HG03571 (cell line): Measurements from ENCODE around the gene SMTNL1.
A peak's percentile ranks its signal among the peaks of the same experiment; 100 is the strongest.
"Not testable (repeated sequence)": the region's sequence is repeated elsewhere in the genome, so short reads cannot be mapped to it uniquely, and the experiment has no call there.

ENCODE experiments used
- ATAC-seq: cut with Tn5 transposase; IDR thresholded peaks from one replicate; pipeline ENCODE4 v1.9.1; 2021; ENCODE audit not compliant: unreplicated experiment

SMTNL1 gene

DNA sequence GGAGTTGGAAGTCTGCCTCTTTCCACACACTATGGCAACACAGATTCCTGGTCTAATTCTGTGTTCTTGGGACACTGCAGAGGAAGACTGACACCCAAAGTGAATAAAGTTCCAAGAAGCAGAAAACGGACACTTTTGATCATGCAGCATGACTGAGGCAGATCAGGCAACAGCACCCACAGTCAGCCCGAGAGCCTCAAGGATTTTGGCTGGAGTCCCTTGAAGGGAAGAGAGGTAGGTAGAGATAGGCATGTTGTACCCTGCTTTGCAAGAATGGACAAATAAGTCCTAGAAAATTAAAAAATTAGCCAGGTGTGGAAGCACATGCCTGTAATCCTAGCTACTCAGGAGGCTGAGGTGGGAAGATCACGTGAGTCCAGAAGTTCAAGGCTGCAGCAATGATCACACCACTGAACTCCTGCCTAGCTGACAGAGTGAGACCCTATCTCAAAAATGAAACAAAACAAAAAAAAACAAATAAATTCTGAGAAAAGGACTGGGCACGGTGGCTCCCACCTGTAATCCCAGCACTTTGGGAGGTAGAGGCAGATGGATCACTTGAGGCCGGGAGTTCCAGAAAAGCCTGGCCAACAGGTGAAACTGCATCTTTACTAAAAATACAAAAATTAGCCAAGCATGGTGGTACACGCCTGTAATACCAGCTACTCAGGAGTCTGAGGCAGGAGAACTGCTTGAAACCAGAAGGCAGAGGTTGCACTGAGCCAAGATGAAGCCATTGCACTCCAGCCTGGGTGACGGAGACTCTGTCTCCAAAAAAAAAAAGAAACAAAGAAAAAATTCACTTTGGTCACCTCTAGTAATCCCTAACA, 28.8 kb upstream of the SMTNL1 start:
- ATAC-seq: no peak

- ATAC-seq: no peak
Measured at GRCh38 chr11:57511741-57512430, 25.5 kb upstream of the SMTNL1 start.

DNA sequence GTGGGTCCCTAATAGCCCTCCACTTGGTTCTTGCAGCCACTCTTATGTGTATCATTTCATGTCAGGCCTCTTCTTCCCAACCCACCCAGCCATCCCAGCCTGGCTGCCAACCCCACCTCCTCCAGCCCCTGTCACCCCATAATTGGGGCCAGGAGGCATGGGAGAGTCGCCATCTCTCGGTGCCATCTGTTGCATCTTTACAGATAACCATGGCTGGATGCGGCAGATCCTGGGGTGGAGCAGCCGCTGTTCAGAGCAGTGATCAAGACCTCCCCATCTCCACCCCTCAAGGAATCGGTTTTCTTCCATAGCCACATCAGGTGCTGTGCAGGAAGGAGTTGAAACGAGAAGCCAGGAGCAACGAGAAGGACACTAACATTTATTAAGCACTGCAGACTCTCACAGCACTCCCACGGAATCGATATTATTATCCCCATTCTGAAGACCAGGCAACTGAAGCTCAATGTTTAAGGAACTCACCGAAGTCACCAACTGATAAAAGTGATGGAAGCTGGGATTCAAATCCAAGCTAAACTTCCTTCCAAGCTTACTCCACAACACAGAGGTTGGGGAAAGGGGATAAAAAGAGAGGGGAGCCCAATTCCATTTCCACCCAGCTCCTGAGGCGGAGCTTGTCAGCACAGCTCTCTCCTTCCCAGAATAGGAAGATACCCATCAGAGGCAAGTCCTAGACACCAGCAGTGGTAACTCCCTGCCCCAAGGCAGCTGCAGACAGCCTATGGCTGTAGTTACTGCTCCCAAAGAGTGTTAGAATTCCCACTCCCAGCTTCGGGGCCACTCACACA, 24.5 kb upstream of the SMTNL1 start:
- no peak for ATAC-seq

DNA sequence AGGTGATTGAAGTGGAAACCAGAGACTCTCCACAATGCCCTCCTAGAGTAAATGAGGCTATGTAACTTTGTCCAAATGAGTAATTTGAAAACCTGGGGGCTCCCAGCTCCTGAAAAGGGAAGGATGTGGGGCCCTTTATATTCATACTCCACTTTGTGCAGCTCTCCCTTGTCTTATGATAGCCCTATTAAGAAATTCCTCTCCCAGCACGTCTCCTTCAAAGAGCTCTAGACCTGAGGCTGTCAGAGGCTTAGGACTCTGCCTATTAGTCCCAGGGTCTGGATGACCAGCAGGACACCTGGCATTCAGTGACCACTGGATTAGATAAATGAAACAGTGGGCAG, 24.0 kb upstream of the SMTNL1 start:
- ATAC-seq: no peak

GRCh38 chr11:57513911-57514537, 23.4 kb upstream of the SMTNL1 start:
- ATAC-seq: peak; percentile 24

- peak; percentile 47 for ATAC-seq
Measured at GRCh38 chr11:57514538-57515331, 22.7 kb upstream of the SMTNL1 start.

GRCh38 chr11:57515332-57516060, 21.9 kb upstream of the SMTNL1 start, which contains the start of gene SLC43A1:
SLC43A1 (minus strand) TSS chr11:57515702; CDS start chr11:57514111, 1,591 bp downstream.
- ATAC-seq: peak; percentile 31

DNA sequence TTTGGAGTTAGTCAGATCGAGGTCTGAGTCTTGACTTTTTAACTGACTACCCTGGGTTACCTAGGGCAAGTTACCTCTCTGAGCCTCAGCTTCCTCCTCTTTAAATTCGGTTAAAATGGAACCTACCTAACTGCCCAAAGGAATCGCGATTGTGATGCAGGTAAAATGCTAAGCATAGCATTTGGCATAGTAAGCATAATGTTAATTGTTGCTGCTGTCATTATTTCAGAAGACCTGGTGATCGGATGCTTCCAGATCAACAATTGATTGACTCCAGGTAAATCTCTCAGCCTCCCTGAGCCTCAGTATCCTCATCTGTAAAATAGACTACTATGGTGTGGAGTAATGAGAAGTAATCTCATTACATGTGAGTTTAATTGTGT, 21.3 kb upstream of the SMTNL1 start:
- no peak for ATAC-seq

- ATAC-seq: no peak
Measured at GRCh38 chr11:57521116-57521515, 16.3 kb upstream of the SMTNL1 start.

DNA sequence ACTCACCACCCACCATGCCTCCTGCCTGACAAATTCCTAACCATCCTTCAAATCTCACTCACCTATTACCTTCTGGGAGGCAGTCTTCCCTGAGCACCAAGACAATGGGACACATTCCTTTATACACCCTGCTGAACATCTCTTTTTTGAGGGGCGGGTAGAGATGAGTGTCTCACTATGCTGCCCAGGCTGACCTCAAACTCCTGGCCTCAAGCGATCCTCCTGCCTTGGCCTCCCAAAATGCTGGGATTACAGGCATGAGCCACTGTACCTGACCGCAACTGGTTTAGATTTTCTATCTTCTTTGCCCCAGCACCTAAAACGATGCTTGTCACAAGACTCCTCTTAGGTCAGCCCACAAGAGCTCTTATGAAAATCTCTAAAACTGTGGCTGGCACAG, 14.0 kb upstream of the SMTNL1 start:
- ATAC-seq: no peak

DNA sequence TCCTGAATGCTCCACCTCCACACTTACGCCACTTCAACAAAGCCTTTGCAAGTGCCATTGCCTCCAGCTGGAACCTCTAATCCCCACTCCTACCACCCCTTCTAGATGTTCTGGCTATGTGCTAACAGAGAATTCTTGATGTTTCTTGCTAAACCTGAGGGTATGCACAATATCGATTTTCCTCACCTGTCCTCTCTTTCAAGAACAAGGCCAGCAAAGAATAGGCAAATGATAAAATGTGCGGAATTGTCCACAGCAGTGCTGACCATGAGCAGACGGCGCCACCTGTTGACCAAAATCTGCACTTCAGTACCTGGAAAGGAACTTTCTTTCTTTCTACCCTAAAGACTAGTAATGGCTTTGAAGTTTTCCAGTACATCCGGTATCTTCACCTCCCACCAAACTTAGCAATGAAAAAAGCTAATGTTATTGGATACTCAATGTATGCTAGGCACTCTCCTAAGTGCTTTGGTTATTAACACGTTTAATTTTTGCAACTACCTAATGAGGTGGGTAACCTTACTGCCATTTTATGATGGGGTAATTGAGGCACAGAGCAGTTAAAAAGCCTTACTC, 10.3 kb upstream of the SMTNL1 start:
- ATAC-seq: no peak

DNA sequence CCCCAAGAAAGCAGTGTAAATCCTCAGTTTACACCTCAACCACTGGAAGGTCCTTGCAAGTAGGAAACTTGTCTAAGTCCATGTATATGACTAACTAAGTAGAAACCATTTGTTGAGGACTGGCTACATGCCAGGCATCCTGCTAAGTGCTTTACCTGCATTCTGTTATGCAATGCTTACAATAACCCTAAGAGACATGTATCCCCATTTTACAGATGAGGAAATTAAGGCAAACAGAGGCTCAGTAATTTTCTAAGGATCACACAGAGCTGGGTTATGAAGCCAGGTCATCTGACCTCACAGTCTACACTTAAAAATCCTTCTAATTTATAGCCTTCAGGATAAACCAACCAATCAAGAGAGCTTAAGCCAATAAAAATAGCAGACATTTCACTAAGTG, 8.4 kb upstream of the SMTNL1 start:
- no peak for ATAC-seq

DNA sequence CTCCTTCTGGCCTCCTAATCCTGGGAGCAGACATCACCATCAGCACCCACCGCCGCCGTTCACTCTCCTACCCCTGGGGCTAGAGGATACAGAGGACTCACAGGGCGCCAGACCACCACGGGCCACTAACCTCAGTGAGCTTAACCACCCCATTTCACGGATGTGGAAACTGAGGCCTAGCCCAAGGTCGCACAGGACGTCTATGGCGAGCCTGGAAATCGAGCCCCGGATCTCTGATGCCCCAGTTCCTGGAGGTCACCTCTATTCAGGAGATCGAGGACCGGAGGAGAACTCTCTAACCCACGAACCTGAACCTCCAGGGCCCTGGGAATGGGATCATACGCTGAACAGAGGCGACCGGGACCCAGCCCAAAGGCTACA, 7.2 kb upstream of the SMTNL1 start:
- ATAC-seq: no peak

GRCh38 chr11:57530596-57531507, 6.5 kb upstream of the SMTNL1 start, which contains the start of gene TIMM10:
TIMM10 (minus strand) TSS chr11:57530754; CDS start chr11:57530189, 565 bp downstream.
- ATAC-seq: peak; percentile 97

DNA sequence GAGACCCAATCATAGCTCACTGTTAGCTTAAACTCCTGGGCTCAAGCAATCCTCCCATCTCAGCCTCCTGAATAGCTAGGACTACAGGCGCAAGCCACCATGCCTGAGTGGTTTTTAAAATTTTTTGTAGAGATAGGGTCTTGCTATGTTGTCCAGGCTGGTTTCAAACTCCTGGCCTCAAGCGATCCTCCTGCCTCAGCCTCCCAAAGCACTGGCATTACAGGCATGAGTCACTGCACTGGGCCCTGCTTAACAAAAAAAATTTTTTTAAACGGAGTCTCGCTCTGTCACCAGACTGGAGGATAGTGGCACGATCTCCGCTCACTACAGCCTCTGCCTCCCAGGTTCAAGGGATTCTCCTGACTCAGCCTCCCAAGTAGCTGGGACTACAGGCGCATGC, 2.9 kb upstream of the SMTNL1 start:
- ATAC-seq: not testable (repeated sequence)

- ATAC-seq: no peak
Measured at GRCh38 chr11:57539342-57539741, 1.9 kb downstream of the SMTNL1 start.

GRCh38 chr11:57541169-57541568, 3.8 kb downstream of the SMTNL1 start:
- no peak for ATAC-seq

- ATAC-seq: no peak
Measured at GRCh38 chr11:57542582-57542981, 5.2 kb downstream of the SMTNL1 start.
